Subcutaneous abdominal adipose tissue (tissue), 5 donors: ENCODE data around the gene PRICKLE1.
"Not testable (repeated sequence)": the region's sequence is repeated elsewhere in the genome, so short reads cannot be mapped to it uniquely, and the experiment has no call there.

Experiments used
- H3K27ac ChIP-seq: one replicate; pipeline ENCODE4 v1.7.0; 2013; ENCODE audit warnings: low read depth, mild to moderate bottlenecking, inconsistent platforms, low read length, moderate library complexity
- H3K27me3 ChIP-seq, 5 donors: one replicate each; pipeline ENCODE4 v1.7.0; 2013; ENCODE audit warnings: low read length in 5 of 5, inconsistent platforms in 1 of 5; ENCODE audit not compliant: control insufficient read depth in 5 of 5, insufficient read depth in 4 of 5
- H3K36me3 ChIP-seq, 5 donors: one replicate each; pipeline ENCODE4 v1.7.0; 2013; ENCODE audit warnings: low read length in 5 of 5; ENCODE audit not compliant: control insufficient read depth in 5 of 5, insufficient read depth in 5 of 5
- H3K4me1 ChIP-seq, 5 donors: one replicate each; pipeline ENCODE4 v1.7.0; 2013; ENCODE audit warnings: low read length in 5 of 5, mild to moderate bottlenecking in 3 of 5, moderate library complexity in 1 of 5; ENCODE audit not compliant: control insufficient read depth in 5 of 5, insufficient read depth in 5 of 5
- H3K4me3 ChIP-seq, 5 donors: one replicate each; pipeline ENCODE4 v1.7.0; 2013; ENCODE audit warnings: low read length in 5 of 5, low read depth in 1 of 5
- H3K9ac ChIP-seq, 5 donors: one replicate each; pipeline ENCODE4 v1.7.0; 2013; ENCODE audit warnings: low read length in 5 of 5, mild to moderate bottlenecking in 4 of 5, moderate library complexity in 3 of 5
- H3K9me3 ChIP-seq, 5 donors: one replicate each; pipeline ENCODE4 v1.7.0; 2013; ENCODE audit warnings: low read length in 5 of 5; ENCODE audit not compliant: control insufficient read depth in 5 of 5
- donor health status: healthy.
- donor health status: healthy.
- donor health status: healthy.
- donor health status: healthy.
- donor health status: healthy.

PRICKLE1 gene

DNA sequence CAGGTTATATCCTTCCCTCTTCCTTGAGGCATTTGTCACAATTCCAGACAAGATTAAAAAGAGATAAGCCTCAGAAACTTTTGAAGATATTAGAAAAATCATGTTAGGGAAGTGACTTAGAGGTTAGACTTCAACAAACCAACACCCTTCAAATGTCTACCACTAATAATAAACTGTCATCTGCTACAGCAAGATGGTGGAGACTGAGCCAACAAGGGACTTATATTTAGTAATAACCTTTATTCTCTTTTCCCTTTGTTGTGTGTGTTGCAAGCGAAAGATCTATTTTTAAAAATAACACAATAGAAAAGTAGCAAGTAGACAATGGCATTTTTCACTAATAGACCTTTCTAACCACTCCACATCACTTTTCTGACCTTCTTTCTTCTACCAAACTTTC, 28.6 kb downstream of the PRICKLE1 start:
- Histone ChIP-seq H3K27me3 (no peaks in the 10 kb centered on the region), H3K4me3 (no peak overlapping the region), H3K9me3 (no peaks in the 10 kb centered on the region), H3K27ac (no peak overlapping the region), H3K36me3 (no peaks in the 10 kb centered on the region), H3K4me1 (peaks cover 0 to 9% (median 5%) of the 10 kb centered on the region in 5 donors), H3K9ac (no peak overlapping the region)

DNA sequence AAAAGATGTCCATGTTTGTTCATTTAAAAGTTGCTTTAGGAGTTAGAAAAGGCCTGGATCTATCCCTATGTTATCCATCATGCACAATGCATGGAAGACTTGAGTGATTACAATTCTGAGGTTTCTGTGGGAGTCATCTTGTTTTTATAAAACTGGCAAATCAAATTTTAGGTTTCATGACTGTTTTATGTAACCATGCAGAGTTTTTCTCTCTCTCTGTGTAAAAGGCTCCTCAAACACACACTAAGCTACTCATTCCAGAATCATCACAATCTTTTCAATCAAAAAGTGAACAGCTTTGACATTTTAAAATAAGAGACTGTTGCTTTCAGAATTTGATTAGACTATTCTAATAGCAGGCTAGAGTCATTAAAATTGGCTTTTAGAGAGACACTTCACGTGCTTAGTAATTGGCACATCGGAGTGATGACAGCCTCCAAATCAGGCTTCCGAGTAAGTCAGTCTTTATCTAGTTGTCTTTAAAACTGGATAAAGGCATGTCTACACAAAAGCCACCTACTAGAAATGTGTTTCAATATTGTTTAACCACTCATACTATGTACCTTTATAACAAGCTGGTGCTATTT, 31.9 kb downstream of the PRICKLE1 start:
- no peaks in the 10 kb centered on the region for H3K4me1 ChIP-seq
- no peaks in the 10 kb centered on the region for H3K9me3 ChIP-seq
- H3K27ac ChIP-seq = no peak overlapping the region
- no peak overlapping the region for H3K9ac ChIP-seq
- no peak overlapping the region for H3K4me3 ChIP-seq
- H3K36me3 ChIP-seq = no peaks in the 10 kb centered on the region
- H3K27me3 ChIP-seq = no peaks in the 10 kb centered on the region

DNA sequence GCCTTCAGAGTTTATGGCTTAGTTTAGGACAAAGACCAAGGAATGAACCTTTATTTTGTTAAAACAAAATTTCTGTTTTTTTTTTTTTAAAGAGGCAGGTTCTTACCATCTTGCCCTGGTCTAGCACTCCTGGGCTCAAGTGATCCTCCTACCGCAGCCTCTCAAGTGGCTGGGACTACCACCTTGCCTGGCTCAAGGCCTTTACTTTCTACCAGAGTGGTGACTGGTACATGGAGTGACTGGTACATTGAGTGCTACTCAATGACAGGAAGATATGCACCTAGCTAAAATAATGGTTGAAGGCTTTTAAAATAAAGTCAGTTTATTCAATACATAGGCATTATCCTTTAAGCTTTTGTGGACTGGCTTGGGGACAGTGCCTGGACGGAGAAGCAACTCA, 32.6 kb downstream of the PRICKLE1 start:
- no peaks in the 10 kb centered on the region for H3K4me1 ChIP-seq
- H3K36me3 ChIP-seq = no peaks in the 10 kb centered on the region
- H3K27ac ChIP-seq = no peak overlapping the region
- no peak overlapping the region for H3K9ac ChIP-seq
- no peaks in the 10 kb centered on the region for H3K9me3 ChIP-seq
- no peaks in the 10 kb centered on the region for H3K27me3 ChIP-seq
- no peak overlapping the region for H3K4me3 ChIP-seq

DNA sequence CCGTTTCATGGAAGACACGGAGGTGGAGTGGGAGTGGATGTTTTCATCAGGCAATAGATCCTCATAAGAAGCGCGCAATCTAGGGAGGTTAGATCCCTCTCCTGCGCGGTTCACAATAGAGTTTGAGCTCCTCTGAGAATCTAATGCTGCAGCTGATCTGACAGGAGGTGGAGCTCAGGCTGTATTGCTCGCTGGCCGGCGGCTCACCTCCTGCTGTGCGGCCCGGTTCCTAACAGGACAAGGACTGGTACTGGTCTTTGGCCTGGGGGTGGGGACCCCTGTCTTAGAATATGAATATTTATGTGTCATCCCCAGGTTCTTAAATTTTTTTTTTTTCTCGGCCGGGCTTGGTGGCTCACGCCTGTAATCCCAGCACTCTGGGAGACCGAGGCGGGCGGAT, 36.7 kb downstream of the PRICKLE1 start:
- Histone ChIP-seq H3K4me1 (no peaks in the 10 kb centered on the region), H3K9me3 (no peaks in the 10 kb centered on the region), H3K36me3 (peaks cover 0 to 5% (median 0%) of the 10 kb centered on the region in 5 donors), H3K27me3 (no peaks in the 10 kb centered on the region), H3K9ac (no peak overlapping the region), H3K4me3 (no peak overlapping the region), H3K27ac (no peak overlapping the region)

DNA sequence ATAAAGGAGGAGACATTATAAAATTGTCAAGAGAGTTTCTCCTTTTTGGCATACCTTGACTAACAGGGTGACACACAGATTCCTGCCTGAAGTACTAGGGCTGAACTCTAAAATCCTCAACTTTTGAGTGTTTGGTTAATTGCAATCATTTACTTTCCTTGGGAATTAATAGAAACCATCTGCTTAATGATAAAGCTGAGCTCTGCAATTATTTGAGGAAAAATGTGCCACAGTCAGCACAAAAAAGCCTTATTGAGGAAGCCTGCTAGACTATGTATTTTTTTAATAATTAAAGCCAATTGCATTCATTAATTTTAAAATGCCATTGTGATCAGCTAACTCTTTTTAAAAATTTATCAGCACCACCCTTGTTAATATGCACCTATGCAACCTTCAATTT, 38.7 kb downstream of the PRICKLE1 start:
- H3K4me3 ChIP-seq = no peak overlapping the region
- H3K9ac ChIP-seq = no peak overlapping the region
- H3K9me3 ChIP-seq = no peaks in the 10 kb centered on the region
- H3K27me3 ChIP-seq = no peaks in the 10 kb centered on the region
- peaks cover 0 to 4% (median 0%) of the 10 kb centered on the region in 5 donors for H3K4me1 ChIP-seq
- H3K36me3 ChIP-seq = peaks cover 0 to 5% (median 0%) of the 10 kb centered on the region in 5 donors
- H3K27ac ChIP-seq = no peak overlapping the region

DNA sequence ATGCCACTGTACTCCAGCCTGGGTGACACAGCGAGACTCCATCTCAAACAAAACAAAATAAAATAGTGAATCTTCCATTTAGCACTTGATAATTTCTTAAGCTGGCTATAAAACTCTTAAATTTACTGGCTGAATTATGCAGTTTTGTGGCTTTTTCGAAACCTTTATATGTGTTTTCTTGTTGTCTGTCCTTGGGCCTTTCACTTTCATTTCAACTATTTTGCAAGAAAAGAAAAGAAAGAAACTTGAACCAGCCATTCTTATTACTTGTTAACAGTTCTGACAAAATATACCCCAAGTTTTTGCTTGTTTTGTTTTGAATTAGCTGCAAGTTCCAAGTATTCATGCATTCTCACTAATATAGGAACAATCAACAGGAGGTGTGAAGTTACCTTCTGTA, 42.8 kb downstream of the PRICKLE1 start:
- Histone ChIP-seq H3K4me1 (peaks cover 0 to 4% (median 0%) of the 10 kb centered on the region in 5 donors), H3K27me3 (no peaks in the 10 kb centered on the region), H3K4me3 (no peak overlapping the region), H3K9ac (no peak overlapping the region), H3K9me3 (no peaks in the 10 kb centered on the region), H3K36me3 (peaks cover 0 to 5% (median 0%) of the 10 kb centered on the region in 5 donors), H3K27ac (no peak overlapping the region)

DNA sequence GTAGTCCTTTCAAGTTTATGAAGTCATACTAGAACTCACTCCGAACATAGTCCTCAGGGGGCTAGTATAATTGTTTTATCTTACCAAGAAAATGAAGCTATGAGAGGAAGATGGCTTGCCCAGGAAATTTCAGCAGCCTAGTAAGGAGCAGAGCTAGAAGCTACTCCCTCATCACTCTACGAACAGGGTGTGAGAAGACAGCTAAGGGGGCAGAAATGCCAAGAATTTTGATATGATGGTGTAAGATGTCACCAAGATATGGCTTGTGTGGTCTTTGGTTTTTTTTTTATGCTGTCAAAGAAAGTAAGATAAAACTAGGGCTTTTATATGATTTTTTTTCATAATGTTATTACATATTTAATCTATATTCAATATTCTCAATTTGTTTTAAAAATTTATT, 47.6 kb downstream of the PRICKLE1 start:
- Histone ChIP-seq H3K36me3 (peaks cover 0 to 4% (median 0%) of the 10 kb centered on the region in 5 donors), H3K4me3 (no peak overlapping the region), H3K27me3 (no peaks in the 10 kb centered on the region), H3K4me1 (peaks cover 0 to under 1% (median 0%) of the 10 kb centered on the region in 5 donors), H3K9ac (no peak overlapping the region), H3K9me3 (no peaks in the 10 kb centered on the region), H3K27ac (no peak overlapping the region)

DNA sequence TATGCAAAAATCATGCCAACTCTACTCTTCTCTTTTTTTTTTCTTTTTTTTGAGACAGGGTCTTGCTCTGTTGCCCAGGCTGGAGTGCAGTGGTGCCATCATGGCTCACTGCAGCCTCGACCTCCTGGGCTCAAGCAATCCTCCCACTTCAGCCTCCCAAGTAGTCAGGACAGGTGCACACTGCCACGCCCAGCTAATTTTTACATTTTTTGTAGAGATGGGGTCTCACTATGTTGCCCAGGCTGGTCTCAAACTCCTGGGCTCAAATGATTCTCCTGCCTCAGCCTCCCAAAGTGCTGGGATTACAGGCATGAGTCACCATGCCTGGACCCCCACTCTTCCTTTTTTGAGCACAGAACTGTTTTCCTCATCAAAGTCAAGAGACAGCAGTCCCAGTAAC, 48.2 kb downstream of the PRICKLE1 start:
- H3K27ac ChIP-seq, H3K9ac ChIP-seq, H3K9me3 ChIP-seq, H3K27me3 ChIP-seq, H3K4me3 ChIP-seq, H3K36me3 ChIP-seq, H3K4me1 ChIP-seq: not testable (repeated sequence)

DNA sequence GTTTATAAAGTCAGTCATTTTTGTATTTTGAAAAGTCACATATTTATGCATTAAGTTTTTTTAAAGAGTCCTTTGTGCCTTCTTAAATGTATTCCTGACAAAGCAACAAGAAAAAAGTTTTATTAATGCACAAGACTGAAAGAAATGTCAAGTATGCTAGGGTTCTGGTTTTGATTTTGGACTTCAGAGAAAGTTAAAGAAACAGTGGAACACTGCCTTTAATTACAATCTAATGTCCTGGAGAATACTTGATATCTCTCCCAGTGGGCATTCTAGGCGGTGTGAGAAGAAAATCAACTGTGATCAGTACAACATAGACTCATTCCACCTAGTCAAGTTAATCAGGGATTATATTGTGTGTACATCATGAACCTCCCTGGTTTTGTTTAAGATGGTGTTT, 49.9 kb downstream of the PRICKLE1 start:
- H3K9ac ChIP-seq = no peak overlapping the region
- no peak overlapping the region for H3K4me3 ChIP-seq
- no peaks in the 10 kb centered on the region for H3K4me1 ChIP-seq
- H3K36me3 ChIP-seq = peaks cover 0 to 4% (median 0%) of the 10 kb centered on the region in 5 donors
- H3K27me3 ChIP-seq = no peaks in the 10 kb centered on the region
- no peaks in the 10 kb centered on the region for H3K9me3 ChIP-seq
- no peak overlapping the region for H3K27ac ChIP-seq

DNA sequence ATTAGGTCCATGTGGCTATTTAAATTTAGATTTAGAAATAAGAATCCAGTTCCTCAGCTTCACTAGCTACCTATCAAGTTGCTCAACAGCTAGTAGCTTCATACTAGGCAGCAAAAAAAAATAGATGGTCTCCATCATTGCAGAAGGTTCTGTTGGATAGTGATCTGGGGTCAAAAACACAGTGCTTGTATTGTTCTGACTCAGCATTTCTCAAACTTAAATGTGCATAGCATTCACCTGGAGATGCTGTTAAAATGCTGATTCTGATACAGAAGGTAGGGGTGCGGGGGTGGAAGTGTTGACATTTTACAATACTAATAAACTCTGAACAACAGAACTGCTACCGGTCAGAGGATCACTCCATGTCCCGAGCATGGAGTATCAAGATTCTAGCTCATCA, 51.3 kb downstream of the PRICKLE1 start:
- peaks cover 0 to 4% (median 0%) of the 10 kb centered on the region in 5 donors for H3K36me3 ChIP-seq
- no peak overlapping the region for H3K27ac ChIP-seq
- H3K9me3 ChIP-seq = no peaks in the 10 kb centered on the region
- no peak overlapping the region for H3K4me3 ChIP-seq
- H3K27me3 ChIP-seq = no peaks in the 10 kb centered on the region
- peaks cover 0 to 3% (median 0%) of the 10 kb centered on the region in 5 donors for H3K4me1 ChIP-seq
- H3K9ac ChIP-seq = no peak overlapping the region
